HG03196 (cell line): ENCODE measurements around the gene NFASC.

Source experiments
- ATAC-seq: cut with Tn5 transposase; IDR thresholded peaks from one replicate; pipeline ENCODE4 v1.9.1; 2021; ENCODE audit not compliant: unreplicated experiment

NFASC gene

GRCh38 chr1:204858363-204858821, 12.3 kb upstream of the NFASC start:
- ATAC-seq, result no peak

DNA sequence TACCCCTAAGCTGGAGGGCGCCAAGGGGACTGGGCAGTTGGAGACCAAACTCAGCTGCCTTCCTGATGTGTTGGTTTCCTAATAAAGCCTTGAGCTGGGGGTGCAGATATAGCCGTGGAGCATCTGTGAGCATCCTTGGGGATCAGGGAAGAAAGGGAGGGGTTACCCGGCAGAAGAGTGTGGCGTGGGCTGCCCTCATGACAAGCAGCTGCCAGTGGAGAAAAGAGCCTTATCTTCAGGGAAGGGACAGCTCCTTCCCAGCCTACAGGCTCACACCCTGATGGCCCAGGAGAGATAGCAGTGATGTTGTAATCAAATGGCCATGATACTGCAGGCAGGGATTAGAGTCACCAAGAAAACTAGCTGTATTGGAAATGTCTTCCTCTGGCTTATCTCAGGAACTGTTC, 10.8 kb upstream of the NFASC start:
- no peak for ATAC-seq

DNA sequence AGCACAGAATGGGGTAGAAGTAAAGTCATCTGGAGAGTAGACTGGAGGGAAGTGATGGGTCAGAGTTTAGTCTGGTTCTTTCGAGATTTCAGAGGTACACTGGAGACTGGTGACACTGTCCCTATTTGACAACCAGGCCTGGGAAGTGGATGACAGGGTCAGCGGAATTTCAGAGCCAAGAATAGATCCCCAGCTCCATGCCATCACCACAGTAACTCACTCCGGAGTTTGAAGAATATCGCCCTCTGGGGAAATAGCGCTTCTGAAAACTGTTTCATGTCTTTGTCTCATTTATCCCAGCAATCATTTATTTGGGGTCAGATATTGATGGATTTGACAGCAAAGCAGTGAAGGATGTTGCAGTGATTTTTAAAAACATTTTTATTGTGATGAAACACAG, 7.6 kb upstream of the NFASC start:
- ATAC-seq, result no peak

GRCh38 chr1:204863730-204864129, 6.9 kb upstream of the NFASC start:
- ATAC-seq, result no peak

GRCh38 chr1:204866051-204866596, 4.5 kb upstream of the NFASC start:
- no peak for ATAC-seq

GRCh38 chr1:204867203-204867602, 3.5 kb upstream of the NFASC start:
- no peak for ATAC-seq

- ATAC-seq, result no peak
These were observed 2.9 kb upstream of the NFASC start for GRCh38 chr1:204867666-204868339.

GRCh38 chr1:204868340-204868700, 2.3 kb upstream of the NFASC start:
- ATAC-seq, result no peak

DNA sequence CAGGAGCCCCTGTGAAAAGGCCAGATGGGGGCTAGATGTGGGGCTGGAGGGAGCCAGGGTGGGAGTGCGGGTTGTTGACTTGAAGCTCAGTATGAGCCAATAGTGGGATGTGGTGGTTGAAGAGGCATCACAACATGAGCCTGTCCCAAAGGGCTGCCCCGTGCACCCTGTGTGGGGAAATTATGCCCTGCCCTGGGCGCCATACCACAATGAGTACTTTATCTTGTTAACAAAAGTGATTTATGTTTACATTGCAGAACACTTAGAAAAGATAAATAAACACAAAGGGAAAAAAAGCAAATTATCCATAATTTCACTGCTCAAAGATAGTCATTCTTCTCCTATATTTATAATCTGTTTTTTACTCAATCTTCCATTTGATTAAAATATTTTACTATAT, 1.6 kb upstream of the NFASC start:
- ATAC-seq, result no peak

- ATAC-seq, result no peak
These were observed 859 bp downstream of the NFASC start for GRCh38 chr1:204871405-204872037.

DNA sequence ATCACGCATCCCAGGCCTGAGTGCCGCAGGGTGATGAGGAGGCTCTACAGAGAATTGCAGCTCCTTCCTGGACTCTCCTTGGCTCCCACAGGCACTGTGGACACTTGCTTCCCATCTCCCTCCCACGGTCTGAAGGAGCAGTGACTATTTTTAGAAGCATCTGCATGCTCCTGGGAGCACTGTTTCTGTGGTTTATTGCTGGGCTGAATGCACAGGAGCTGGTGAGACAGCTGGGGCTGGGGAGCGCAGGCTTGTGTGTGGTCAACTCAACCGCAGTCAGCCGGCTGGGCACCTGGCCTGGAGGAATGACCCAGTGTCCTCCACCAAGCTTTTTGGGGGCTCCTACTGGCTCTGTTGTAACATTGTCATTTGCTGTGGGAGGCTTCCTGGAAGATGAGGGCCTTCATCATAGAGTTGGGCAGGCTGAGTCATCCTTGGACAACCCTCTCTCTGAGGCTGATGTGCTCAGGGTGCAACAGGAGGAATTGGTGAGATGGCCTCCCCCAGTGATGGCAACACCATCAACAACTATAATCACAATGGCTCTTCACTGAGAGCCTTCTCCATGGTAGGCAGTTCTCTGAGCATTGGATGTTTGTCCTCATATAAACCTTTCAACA, 1.7 kb downstream of the NFASC start:
- ATAC-seq, result no peak

DNA sequence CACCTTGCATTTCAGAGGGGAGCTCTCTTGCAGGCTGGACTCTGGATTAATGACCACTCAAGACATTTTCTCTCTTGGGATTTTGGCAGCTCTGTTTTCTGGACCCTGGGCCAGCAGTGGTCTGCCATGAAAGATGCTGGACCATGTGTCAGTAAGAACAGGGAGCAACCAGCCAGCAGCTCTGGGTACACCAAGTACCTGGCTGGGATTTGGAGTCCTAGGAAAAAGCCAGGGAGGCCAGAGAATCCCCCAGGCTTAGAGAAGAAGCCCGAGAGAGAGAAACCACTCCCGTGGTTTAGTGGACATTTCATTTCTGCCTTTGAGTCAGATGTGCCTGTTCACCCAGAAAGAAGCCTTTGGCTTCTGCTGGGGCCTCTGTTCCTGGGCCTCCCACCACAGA, 2.5 kb downstream of the NFASC start:
- no peak for ATAC-seq

GRCh38 chr1:204873714-204874113, 3.1 kb downstream of the NFASC start:
- no peak for ATAC-seq

DNA sequence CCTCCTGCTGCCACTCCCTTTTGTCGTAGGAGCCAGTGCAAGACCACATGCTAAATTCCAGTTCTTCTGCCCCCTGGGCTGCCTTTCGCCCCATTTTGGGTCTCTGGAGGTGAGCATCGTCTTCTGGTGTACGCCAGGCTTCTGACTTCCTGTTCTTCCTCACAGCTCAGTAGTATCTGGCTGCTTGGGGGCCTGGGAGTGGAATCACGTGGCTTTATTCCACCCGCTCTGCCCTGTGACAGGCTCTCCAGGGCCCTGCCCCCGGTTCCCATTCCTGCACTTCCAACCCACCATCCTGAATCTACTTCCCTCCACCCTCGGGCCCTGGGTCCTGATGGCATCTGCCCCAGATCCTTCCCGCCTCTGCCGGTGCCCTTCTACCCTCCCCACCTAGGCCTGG, 3.6 kb downstream of the NFASC start:
- ATAC-seq, result no peak

DNA sequence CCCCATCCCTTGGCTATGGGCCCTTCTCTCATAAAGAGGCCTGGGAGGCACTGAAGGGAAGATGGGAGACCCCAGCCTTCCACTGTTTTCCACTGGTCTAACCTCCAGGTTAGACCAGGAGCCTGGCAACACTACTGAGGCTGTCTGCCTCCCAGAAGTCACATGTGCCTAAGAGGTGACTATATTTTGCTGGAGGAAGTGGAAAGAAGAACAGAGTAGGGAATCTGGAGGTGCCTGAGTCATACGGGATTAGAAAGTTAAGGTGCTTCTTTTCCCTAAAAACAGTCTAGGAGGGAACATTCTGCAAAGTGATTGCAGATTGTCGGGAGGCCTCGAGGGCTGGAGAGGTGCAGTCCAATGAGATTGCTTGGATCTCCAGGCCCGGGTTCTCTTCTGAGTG, 4.6 kb downstream of the NFASC start:
- ATAC-seq, result no peak

GRCh38 chr1:204878621-204879234, 8.1 kb downstream of the NFASC start:
- no peak for ATAC-seq

GRCh38 chr1:204879351-204879750, 8.7 kb downstream of the NFASC start:
- ATAC-seq, result no peak

GRCh38 chr1:204880906-204881305, 10.2 kb downstream of the NFASC start:
- no peak for ATAC-seq

GRCh38 chr1:204882479-204882878, 11.8 kb downstream of the NFASC start:
- no peak for ATAC-seq

DNA sequence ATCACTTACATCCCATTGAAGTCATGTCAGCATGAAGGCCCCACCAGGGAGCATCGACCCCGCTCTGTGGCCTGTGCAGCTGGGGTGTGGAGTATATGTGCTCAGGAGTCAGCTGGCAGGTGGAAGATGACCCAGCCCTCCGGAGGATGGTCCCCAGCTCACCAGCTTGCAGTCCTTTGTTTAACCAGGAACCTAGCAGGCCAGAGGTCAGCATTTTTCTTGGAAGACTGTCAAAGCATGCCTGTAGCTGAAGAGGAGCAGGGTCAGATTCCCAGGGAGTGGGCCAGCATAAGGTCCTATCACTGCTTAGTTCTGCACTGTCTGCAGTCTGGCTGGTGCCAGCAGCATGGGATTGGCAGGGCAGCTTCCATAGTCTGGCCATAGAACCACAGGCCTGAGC, 12.7 kb downstream of the NFASC start:
- ATAC-seq, result no peak

- no peak for ATAC-seq
These were observed 14.6 kb downstream of the NFASC start for GRCh38 chr1:204885288-204885711.

DNA sequence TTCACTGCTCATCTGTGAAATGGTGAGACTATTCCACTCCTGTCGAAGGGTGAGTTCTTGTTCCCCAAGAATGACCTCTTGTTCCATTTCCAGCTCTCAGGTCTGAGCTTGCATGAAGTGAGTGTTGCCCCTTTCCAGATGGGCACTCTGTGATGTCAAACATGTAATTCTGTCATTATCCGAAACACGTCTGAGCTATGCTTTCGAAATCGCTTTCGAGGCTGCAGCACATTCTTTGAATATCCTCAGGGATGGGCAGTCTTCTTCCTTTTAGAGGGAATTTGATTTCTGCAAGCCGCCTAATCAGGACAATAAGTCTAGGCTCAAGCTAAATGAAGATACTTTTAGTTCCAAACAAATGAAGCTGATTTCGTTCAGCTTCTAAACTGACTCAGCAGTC, 15.1 kb downstream of the NFASC start:
- ATAC-seq, result no peak
